RPMI8226 (cell line): ENCODE measurements around the gene C13orf46.

Experiments
- DNase-seq: peaks from one replicate; pipeline ENCODE4 v3.0.0-alpha.2; 2015

Gene C13orf46

GRCh38 chr13:114009590-114010400 lies 35.9 kb upstream of the C13orf46 start:
- no peak for DNase-seq

- DNase-seq, result no peak
Observed at GRCh38 chr13:114008964-114009589, 35.2 kb upstream of the C13orf46 start.

DNA sequence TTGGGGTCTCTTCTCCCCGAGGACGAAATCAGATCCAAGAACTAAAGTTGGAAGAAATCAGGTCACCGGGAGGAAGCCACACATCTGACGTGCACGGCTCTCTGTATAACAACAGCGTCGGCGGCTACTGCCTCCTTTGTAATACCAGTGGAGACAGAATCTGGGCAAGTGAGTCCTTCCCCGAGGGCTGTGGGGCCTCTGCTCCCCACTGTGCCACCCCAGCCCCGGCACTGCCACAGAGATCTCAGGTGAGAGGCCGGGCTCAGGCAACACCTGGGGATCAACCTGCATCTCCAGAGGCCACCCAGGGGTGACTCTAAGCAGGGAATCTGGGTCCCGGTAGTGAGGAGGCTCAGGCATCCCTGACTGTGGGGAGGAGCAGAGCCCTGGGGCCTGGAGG lies 33.7 kb upstream of the C13orf46 start:
- DNase-seq, result no peak

- DNase-seq, result no peak
Observed at GRCh38 chr13:114005206-114005724, 31.4 kb upstream of the C13orf46 start.

GRCh38 chr13:114004420-114005205 lies 30.7 kb upstream of the C13orf46 start:
- DNase-seq, result no peak

DNA sequence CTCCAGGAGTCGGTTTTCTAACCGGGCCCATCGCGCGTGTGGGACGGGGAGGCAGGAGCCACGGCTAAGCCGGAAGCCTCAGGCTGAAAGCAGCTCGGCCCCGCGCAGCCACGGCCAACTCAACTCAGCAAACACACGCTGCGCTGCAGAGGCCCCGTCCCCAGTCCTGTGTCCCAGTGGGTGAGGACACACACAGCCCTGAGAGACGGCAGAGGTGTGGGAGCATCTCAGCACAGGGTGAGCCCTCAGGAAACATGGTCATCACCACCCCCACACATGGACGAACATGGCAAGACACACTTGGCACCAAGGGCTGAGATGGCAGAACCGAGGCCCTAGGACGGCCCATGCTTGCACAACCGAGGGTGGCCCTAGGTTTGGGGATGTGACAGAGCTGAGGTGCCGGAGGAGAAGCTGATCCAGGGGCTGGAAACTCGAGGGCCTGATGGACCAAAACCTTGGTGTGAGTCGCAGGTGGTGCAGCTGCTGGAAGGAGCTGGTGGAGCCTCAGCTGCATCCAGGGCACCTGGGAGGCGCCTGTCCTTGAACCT lies 29.0 kb upstream of the C13orf46 start:
- no peak for DNase-seq

- no peak for DNase-seq
Observed at GRCh38 chr13:114002009-114002544, 28.2 kb upstream of the C13orf46 start.

DNA sequence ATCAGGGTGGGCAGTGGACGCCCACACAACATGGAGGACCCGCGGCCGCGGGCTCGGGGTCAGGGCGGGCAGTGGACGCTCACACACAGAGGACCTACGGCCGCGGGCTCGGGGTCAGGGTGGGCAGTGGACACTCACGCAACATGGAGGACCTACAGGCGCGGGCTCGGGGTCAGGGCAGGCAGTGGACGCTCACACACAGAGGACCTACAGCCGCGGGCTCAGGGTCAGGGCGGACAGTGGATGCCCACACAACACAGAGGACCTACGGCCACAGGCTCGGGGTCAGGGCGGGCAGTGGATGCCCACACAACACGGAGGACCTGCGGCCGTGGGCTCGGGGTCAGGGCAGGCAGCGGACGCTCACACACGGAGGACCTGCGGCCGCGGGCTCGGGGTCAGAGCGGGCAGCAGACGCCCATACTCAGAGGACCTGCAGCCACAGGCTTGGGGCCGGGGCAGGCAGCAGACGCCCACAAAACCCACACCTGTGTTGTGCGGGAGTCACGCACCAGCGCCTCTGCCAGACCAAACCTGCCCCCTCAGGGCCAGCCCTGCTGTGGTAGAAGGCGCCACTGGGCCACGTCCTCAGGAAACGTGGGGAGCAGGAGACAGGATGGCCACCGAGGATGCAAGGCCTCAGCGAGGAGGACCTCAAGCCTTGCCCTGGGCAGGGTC lies 27.6 kb upstream of the C13orf46 start:
- no peak for DNase-seq

DNA sequence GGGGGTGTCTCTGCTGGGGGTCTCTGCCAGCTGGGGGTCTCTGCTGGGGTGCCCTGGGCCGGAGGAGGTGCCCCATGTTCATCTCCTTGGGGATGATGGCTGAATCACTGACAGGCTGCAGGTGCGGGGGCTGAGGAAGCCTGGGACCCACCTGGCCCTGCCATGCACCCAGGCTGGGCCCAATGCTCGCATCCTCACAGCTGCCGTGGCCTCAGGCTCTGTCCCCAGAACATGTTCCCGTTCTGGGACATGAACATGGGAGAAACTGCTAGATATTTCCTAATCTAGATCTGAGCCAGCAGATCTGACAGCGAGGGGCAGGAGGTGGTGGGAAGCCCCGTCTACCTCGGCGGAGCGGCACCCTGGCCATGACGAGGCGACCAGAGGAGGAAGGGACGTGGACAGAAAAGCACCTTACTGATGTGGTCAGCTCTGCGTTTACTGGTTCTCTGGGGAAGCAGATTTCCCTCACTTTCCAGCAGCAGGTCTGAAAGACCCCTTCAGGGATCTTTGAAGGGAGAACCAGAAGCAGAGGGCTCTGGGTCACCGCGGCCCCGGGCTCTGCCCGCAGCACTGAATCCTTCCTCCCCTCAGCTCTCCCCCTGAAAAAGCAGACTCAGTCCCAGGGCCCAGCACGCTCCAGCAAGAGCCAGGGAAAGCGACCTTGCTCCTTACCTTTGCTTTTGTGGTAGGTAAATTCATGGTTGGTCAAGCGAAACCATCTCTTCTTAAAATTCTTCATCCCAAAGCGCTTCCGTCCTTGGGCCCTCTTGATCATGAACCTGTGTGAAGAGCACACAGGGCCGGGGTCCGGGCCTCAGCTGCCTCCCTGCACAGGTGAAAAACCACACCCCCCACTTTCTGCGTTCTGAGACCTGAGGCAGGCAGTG lies 26.5 kb upstream of the C13orf46 start:
- no peak for DNase-seq

- DNase-seq, result no peak
Observed at GRCh38 chr13:113999618-113999910, 25.7 kb upstream of the C13orf46 start.

DNA sequence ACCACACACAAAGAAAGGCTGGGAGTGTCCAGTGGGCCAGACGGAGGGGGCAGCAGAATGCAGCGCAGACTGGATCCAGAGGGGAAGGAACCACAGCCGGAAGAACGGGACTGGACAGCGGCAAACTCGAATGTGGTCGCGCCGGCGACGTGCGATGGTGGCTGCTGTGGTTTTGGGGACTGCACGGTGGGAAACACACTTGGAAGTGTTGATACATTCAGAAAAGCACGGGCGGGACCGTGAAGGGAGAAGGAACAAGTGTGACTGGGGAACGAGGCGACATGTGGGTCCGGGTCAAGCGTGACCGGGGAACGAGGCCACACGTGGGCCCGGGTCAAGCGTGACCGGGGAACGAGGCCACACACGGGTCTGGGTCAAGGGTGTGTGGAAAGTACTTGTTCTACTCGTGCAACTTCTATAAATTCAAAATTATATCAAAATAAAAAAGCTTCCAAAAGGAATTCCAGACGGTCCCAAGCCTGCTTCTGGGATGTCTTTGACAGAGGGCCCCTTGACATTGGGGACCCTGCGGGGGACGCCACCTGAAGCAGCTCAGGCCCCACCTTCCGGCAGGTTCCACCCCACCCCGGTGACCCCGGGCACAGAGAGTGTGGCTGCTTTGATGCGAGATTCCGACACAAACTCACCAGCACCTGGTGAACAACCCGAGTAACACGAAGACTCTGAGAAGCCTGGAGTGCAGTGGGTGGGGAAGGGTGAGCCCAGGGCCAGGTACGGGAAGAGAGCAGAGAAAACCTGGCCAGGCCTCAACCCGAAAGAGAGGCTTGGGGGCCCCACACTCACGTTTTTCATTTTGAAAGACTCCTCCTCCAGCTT lies 25.1 kb upstream of the C13orf46 start:
- DNase-seq, result no peak

DNA sequence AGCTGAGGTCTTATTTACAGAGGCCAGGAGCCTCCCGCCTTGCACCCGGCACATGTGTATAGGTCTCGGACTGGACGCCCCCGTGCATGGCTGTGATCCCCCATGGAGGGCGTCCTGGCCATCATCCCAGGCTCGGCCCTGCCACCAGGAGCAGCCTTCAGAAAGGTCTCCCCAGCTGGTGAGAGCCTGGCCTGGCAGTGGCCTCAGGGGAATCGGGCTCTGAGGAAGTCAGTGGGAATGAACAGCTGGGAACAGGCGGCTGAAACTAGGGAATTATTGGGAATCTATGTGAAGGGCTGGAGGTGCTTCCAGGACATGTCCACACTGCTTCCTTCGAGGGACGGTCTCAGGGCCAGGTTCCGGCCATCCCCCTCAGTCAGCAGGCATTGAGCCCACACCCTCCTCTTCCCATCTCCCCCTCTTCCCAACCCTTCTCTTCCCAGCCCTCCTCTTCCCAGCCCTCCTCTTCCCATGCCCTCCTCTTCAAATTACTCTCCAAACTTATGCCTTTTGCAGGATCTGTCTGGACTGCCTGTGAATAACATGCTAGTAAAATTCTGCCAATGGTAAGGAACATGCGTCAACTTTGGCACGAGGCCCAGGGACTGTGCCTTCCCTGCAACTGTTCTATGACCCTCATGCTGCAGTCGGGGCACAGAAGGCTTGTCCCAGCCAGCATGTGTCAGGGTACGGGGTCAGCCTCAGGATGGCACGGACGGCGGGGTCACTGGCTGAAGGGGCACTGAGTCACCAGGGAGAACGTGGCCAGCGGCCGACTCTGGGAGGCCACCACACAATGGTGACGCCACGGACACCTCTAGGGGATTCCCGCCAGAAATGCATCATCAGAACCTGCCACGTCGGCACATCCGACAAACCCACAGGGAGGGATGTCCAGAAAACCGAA lies 24.2 kb upstream of the C13orf46 start:
- no peak for DNase-seq

- DNase-seq, result no peak
Observed at GRCh38 chr13:113996912-113997745, 23.3 kb upstream of the C13orf46 start.

- no peak for DNase-seq
Observed at GRCh38 chr13:113996081-113996911, 22.4 kb upstream of the C13orf46 start.

GRCh38 chr13:113995051-113995601 lies 21.2 kb upstream of the C13orf46 start:
- DNase-seq, result no peak

DNA sequence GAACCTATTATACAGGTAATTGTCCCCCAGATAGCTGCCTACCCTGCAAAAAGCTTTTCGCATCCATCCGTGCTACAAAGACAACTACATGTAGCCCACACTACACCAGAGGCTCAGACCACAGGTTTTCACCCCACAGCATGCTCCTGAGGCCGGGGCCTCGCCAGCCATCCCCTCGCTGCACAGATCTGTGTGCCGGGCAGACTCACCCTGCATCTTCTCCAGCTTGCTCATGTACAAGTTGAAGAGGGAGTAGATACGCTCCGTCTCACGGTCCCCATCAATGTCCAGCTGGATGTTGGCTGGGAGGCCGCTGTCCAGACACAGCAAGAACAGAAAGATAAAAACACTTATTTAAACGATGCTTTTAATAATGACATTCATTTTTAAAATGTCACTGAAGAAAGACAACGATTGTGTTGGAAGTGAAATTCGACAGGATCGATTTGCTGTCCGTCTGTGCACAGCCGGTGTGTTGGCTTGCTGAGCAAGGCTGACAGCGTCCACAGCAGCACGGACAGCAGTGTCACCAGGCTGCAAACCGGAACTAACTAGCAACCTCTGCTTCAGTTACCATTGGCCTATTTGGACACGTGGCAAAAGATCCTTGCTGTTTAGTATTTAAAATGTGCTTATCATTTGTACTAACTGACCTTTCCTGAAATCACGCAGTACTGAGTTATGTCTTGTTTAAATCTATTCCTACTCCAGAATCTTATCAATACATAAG lies 18.6 kb upstream of the C13orf46 start:
- no peak for DNase-seq
